Gastrocnemius medialis (tissue), 4 donors: ENCODE results near the gene APOE. TPM values are rescaled to one million over a fixed set of nuclear protein-coding genes. Genes with fewer than 3 reads are reported as not detected.

Experiments used
- ATAC-seq, 2 donors: fragments of 150-250 bp; one replicate each; pipeline ENCODE4 v1.9.1; 2016
- DNase-seq, 2 donors: peaks; one replicate each; pipeline ENCODE4 v3.0.0-alpha.2; 2019
- H3K27ac ChIP-seq, 4 donors: fragments of 200-600 bp; sonication (generic); 1 replicate in 1 of 4; 2 replicates in 3 of 4; pipeline ENCODE4 v1.5.1; 2016 to 2018; ENCODE audit warnings: mild to moderate bottlenecking in 2 of 4, moderate library complexity in 1 of 4
- H3K27me3 ChIP-seq, 3 donors: fragments of 200-600 bp; sonication (generic) in 2 of 3; 1 replicate in 1 of 3; 2 replicates in 2 of 3; pipeline versions ENCODE4 v1.5.1 to v1.6.0; 2016 to 2019; ENCODE audit warnings: mild to moderate bottlenecking in 1 of 3, moderate library complexity in 1 of 3
- H3K36me3 ChIP-seq, 2 donors: fragments of 200-600 bp; sonication (generic) in 1 of 2; one replicate each; pipeline ENCODE4 v1.5.1; 2017 to 2018
- H3K4me1 ChIP-seq, 2 donors: fragments of 200-600 bp; sonication (generic) in 1 of 2; one replicate each; pipeline ENCODE4 v1.5.1; 2016 to 2017; ENCODE audit warnings: mild to moderate bottlenecking in 2 of 2
- H3K4me3 ChIP-seq, 4 donors: fragments of 200-600 bp; sonication (generic) in 3 of 4; 1 replicate in 1 of 4; 2 replicates in 3 of 4; pipeline ENCODE4 v1.5.1; 2016 to 2019; ENCODE audit warnings: mild to moderate bottlenecking in 2 of 4
- H3K9me3 ChIP-seq, 3 donors: fragments of 200-600 bp; sonication (generic) in 2 of 3; 1 replicate in 1 of 3; 2 replicates in 2 of 3; pipeline ENCODE4 v1.5.1; 2016 to 2019
- CTCF ChIP-seq, 5 experiments: fragments of 450-650 bp in 3 of 5; fragments of 200-600 bp in 2 of 5; sonication (generic) in 2 of 5; IDR thresholded peaks in 4 of 5; conservative IDR thresholded peaks in 1 of 5; 1 replicate in 4 of 5; 2 replicates in 1 of 5; pipeline ENCODE4 v1.5.1; 2016 to 2019; ENCODE audit warnings: antibody characterized with exemption in 5 of 5, mild to moderate bottlenecking in 3 of 5, moderate library complexity in 3 of 5
- POLR2A ChIP-seq, 2 donors: fragments of 450-650 bp; IDR thresholded peaks; one replicate each; pipeline ENCODE4 v1.6.1; 2017; ENCODE audit warnings: antibody characterized with exemption in 2 of 2, mild to moderate bottlenecking in 2 of 2, moderate library complexity in 2 of 2
- in situ Hi-C, 4 donors: fragments of 200-750 bp; cut with MboI; loops; one replicate each; pipeline versions ENCODE4 v1.15.0 to v1.8.0; 2017; ENCODE audit warnings: low sequenced_read_pairs in 4 of 4
- intact Hi-C: fragments of 100-400 bp; cut with DNase I; formaldehyde crosslinking; loops from one replicate; pipeline ENCODE4 v1.15.1; 2023; ENCODE audit warnings: low total_unique reads
- total RNA-seq, 4 donors: library from RNA; depleted of rRNA; stranded (reverse); fragments of >200 nt; gene quantifications; one replicate each; pipeline versions ENCODE4 v1.1.0 to v1.2.3, GENCODE V29; 2016

Gene APOE
- total RNA-seq, 4 donors from 2014 or later = 18.9 to 36.5 (median 29.1) TPM

GRCh38 chr19:44889830-44890365 lies 15.7 kb upstream of the APOE start:
- no peak for TF ChIP-seq CTCF (IDR thresholded peaks at IDR 0.05 in 4 of 5, conservative IDR thresholded peaks at IDR 0.05 in 1 of 5)
- no peak for TF ChIP-seq POLR2A (IDR thresholded peaks at IDR 0.05)
- ATAC-seq (no peak), DNase-seq (no peak)
- H3K36me3 ChIP-seq = peaks cover 2 to 24% of the 10 kb centered on the region in 2 donors
- peaks cover 18 to 23% of the 10 kb centered on the region in 2 donors for H3K4me1 ChIP-seq
- H3K9me3 ChIP-seq = no peaks in the 10 kb centered on the region
- peak overlapping the region in 2 of 4 donors; percentile 94 to 95 for H3K27ac ChIP-seq
- H3K4me3 ChIP-seq = peak overlapping the region; percentile 67 to 81 (median 74)
- intact Hi-C loops (loop anchor here (1.0 to 5.0 kb wide), 3 partner anchors 44 to 288 kb away; partner anchors contain the start of genes BLOC1S3, CLPTM1, NECTIN2 and TRAPPC6A), in situ Hi-C loops (loop anchor here in 1 of 4 donors (10.0 kb wide), 1 partner anchor 65 kb away; the partner anchor contains the start of gene CLPTM1)
- H3K27me3 ChIP-seq = no peaks in the 10 kb centered on the region

GRCh38 chr19:44890366-44891015 lies 15.1 kb upstream of the APOE start:
- intact Hi-C loops = loop anchor here (1.0 to 5.0 kb wide), 3 partner anchors 44 to 288 kb away; partner anchors contain the start of genes BLOC1S3, CLPTM1, NECTIN2 and TRAPPC6A
- H3K36me3 ChIP-seq = peaks cover 2 to 30% of the 10 kb centered on the region in 2 donors
- peak overlapping the region; percentile 67 to 81 (median 74) for H3K4me3 ChIP-seq
- no peaks in the 10 kb centered on the region for H3K27me3 ChIP-seq
- peak overlapping the region; percentile 92 to 95 (median 94) for H3K27ac ChIP-seq
- peaks cover 18 to 23% of the 10 kb centered on the region in 2 donors for H3K4me1 ChIP-seq
- DNase-seq (peak; percentile 100), ATAC-seq (peak; percentile 92 to 95)
- in situ Hi-C loops = loop anchor here in 1 of 4 donors (10.0 kb wide), 1 partner anchor 64 kb away; the partner anchor contains the start of gene CLPTM1
- no peaks in the 10 kb centered on the region for H3K9me3 ChIP-seq
- TF ChIP-seq CTCF (IDR thresholded peaks at IDR 0.05 in 4 of 5, conservative IDR thresholded peaks at IDR 0.05 in 1 of 5) = no peak
- TF ChIP-seq POLR2A (IDR thresholded peaks at IDR 0.05) = peak; percentile 31 to 43

- intact Hi-C loops (loop anchor here (5.0 kb wide), 1 partner anchor 66 kb away; the partner anchor contains the start of gene CLPTM1), in situ Hi-C loops (loop anchor here in 1 of 4 donors (10.0 kb wide), 1 partner anchor 64 kb away; the partner anchor contains the start of gene CLPTM1)
- Histone ChIP-seq H3K4me3 (peak within 1 kb of the TSS; percentile 72 to 81 (median 74)), H3K36me3 (peaks cover 2 to 37% of the 10 kb centered on the region in 2 donors), H3K27ac (peak within 1 kb of the TSS; percentile 92 to 95 (median 94)), H3K27me3 (no peaks in the 10 kb centered on the region), H3K4me1 (peaks cover 18 to 23% of the 10 kb centered on the region in 2 donors), H3K9me3 (no peaks in the 10 kb centered on the region)
- TF ChIP-seq CTCF (IDR thresholded peaks at IDR 0.05 in 4 of 5, conservative IDR thresholded peaks at IDR 0.05 in 1 of 5) (peak in 2 of 5 experiments; percentile 8 to 33), POLR2A (IDR thresholded peaks at IDR 0.05) (peak; percentile 58 to 77)
- DNase-seq (no peak), ATAC-seq (peak; percentile 89 to 91)
Measured at GRCh38 chr19:44891016-44891882, 14.3 kb upstream of the APOE start, which contains the start of gene TOMM40. TOMM40 (plus strand) TSS chr19:44891254; CDS start chr19:44891416, 162 bp downstream.

- TF ChIP-seq CTCF (IDR thresholded peaks at IDR 0.05 in 4 of 5, conservative IDR thresholded peaks at IDR 0.05 in 1 of 5) (no peak), POLR2A (IDR thresholded peaks at IDR 0.05) (no peak)
- ATAC-seq = no peak
- H3K36me3 ChIP-seq = peaks cover 2 to 53% of the 10 kb centered on the region in 2 donors
- H3K4me1 ChIP-seq = peaks cover 18 to 23% of the 10 kb centered on the region in 2 donors
- intact Hi-C loops (loop anchor here (5.0 kb wide), 1 partner anchor 64 kb away; the partner anchor contains the start of gene CLPTM1), in situ Hi-C loops (loop anchor here in 1 of 4 donors (10.0 kb wide), 1 partner anchor 62 kb away; the partner anchor contains the start of gene CLPTM1)
- H3K4me3 ChIP-seq = no peak overlapping the region
- no peaks in the 10 kb centered on the region for H3K9me3 ChIP-seq
- DNase-seq = no peak
- no peaks in the 10 kb centered on the region for H3K27me3 ChIP-seq
- no peak overlapping the region for H3K27ac ChIP-seq
Measured at GRCh38 chr19:44892932-44893331, 12.7 kb upstream of the APOE start.
